GM12892 (cell line): ENCODE measurements around the gene BRD8.

Experiments
- POLR2A ChIP-seq: IDR thresholded peaks from 2 replicates; pipeline ENCODE4 v1.6.1; 2011; ENCODE audit warnings: low read depth, low read length, control low read depth
- POLR2AphosphoS5 ChIP-seq: IDR thresholded peaks from 2 replicates; pipeline ENCODE4 v1.6.1; 2011; ENCODE audit warnings: low read depth, low read length, control low read depth

- no peak for TF ChIP-seq POLR2A
- no peak for TF ChIP-seq POLR2AphosphoS5
Measured at GRCh38 chr5:138226910-138227309, 48.5 kb upstream of the BRD8 start.
